NB4 (cell line): ENCODE results near the gene SLC6A6.

ENCODE experiments used
- DNase-seq: peaks from one replicate; pipeline ENCODE4 v3.0.0; 2010; ENCODE audit warnings: low read depth
- H3K4me3 ChIP-seq: one replicate; pipeline ENCODE4 v1.5.1; 2011; ENCODE audit warnings: mild to moderate bottlenecking, low read depth, low read length, moderate library complexity
- MYC ChIP-seq: IDR thresholded peaks from 2 replicates; pipeline ENCODE4 v1.6.1; 2011; ENCODE audit warnings: low read depth, low read length
- POLR2A ChIP-seq: IDR thresholded peaks from 2 replicates; pipeline ENCODE4 v1.6.1; 2011; ENCODE audit warnings: mild to moderate bottlenecking; ENCODE audit not compliant: insufficient read length; ENCODE audit errors: extremely low read depth
- TF ChIP-seq, protein P1 (sequence below): IDR thresholded peaks from one replicate; pipeline ENCODE4 v1.5.1; 2012; ENCODE audit warnings: low read depth, low read length
- TF ChIP-seq, protein P2 (sequence below): IDR thresholded peaks from 2 replicates; pipeline ENCODE4 v1.6.1; 2011; ENCODE audit warnings: low read depth, low read length

SLC6A6 gene

DNA sequence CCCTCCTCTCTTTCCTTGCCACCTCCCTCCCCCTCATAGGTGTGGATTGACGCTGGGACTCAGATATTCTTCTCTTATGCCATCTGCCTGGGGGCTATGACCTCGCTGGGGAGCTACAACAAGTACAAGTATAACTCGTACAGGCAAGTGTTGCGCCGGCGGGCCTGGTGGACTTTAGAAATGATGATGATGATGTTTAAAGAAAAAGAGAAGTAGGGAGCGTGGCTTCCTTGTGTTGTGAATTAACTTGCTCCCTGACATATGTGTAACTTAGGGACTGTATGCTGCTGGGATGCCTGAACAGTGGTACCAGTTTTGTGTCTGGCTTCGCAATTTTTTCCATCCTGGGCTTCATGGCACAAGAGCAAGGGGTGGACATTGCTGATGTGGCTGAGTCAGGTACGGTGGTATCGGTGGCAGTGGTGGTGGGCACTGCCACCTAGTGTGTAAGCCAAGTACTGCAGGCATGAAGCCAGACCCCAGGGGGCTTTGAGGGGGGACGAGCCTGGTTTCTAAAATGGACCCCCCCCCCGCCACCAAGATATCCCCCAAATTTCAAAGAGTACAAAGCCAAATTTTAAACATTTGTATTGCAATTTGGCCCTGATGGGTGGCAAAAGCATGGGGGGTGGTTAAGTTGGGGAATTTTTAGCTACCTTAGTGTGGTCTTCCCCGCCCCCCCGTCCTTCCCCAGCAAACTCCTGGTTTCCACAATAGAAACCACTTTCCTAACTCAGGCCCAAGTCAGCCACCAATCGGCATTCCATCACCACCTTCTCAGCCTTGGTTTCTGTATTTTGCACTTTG lies 65.6 kb downstream of the SLC6A6 start:
- TF ChIP-seq, protein P1, sequence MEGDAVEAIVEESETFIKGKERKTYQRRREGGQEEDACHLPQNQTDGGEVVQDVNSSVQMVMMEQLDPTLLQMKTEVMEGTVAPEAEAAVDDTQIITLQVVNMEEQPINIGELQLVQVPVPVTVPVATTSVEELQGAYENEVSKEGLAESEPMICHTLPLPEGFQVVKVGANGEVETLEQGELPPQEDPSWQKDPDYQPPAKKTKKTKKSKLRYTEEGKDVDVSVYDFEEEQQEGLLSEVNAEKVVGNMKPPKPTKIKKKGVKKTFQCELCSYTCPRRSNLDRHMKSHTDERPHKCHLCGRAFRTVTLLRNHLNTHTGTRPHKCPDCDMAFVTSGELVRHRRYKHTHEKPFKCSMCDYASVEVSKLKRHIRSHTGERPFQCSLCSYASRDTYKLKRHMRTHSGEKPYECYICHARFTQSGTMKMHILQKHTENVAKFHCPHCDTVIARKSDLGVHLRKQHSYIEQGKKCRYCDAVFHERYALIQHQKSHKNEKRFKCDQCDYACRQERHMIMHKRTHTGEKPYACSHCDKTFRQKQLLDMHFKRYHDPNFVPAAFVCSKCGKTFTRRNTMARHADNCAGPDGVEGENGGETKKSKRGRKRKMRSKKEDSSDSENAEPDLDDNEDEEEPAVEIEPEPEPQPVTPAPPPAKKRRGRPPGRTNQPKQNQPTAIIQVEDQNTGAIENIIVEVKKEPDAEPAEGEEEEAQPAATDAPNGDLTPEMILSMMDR: peak; percentile 81
- TF ChIP-seq POLR2A: no peak
- no peak overlapping the region for H3K4me3 ChIP-seq
- DNase-seq: peak; percentile 53

DNA sequence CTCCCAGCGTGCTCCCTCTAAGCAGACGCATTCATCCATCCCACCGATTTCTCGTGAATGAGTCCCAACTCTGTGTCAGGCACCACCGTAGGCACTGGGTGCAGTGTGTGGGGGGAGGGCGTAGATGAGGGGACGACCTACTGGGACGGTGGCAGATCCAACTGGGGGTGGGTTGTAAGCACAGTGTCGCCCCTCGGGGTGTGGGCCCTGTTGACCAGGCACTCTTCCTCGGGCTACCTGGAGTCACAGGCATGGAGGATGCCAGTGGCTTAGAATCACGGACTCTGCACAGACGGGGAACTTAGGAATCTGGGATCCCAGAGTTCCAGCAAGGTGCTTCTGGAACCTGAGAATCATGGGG lies 66.2 kb downstream of the SLC6A6 start:
- no peak overlapping the region for H3K4me3 ChIP-seq
- DNase-seq: no peak
- TF ChIP-seq POLR2A (no peak), MYC (no peak)
- TF ChIP-seq, protein P2, sequence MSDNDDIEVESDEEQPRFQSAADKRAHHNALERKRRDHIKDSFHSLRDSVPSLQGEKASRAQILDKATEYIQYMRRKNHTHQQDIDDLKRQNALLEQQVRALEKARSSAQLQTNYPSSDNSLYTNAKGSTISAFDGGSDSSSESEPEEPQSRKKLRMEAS: no peak
- TF ChIP-seq, protein P1: no peak

DNA sequence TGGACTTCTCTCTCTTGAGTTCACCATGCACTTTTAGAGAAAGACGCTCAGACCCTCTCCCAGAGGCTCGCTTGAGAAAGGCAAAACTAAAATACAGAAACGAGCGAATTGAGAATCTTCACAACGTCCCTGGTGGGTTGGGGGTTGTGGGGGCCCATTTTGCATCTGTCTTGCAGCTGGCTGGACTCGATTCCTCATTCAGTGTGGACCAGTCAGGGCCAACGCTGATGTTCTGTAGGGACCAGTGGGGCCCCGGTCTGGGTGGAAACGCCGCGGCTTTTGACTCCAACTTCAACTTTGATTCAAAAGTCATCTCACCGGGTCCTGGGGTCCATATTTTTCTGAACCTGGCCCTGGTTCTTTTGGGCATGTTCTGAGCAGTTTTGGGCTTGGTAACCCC lies 68.1 kb downstream of the SLC6A6 start:
- no peak for DNase-seq
- TF ChIP-seq, protein P1: no peak
- TF ChIP-seq MYC (no peak), POLR2A (no peak)
- TF ChIP-seq, protein P2: no peak

DNA sequence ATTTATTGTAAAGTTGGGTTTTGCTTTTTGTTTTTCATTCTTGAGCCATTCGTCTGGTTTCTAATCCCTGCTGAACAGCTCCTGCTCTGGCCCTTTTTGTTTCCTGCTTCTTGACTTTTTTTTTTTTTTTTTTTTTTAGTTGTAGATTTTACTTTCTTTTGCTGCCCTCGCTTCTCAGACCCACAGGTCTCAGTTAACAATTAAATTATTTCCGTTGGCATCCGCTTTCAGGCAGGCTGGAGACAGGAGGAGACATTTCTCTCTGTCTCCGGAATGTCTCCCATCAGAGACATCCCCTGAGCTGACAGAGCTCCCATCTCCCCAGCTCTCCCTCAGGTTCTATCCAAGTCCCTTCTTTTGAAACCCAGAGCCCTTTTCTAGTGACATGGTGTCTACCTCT lies 68.6 kb downstream of the SLC6A6 start:
- DNase-seq: no peak
- H3K4me3 ChIP-seq: no peak overlapping the region
- TF ChIP-seq POLR2A (no peak), MYC (no peak)
- TF ChIP-seq, protein P2: no peak
- TF ChIP-seq, protein P1: no peak

More for the DNA sequence above, 68.1 kb downstream of the SLC6A6 start:
- no peak overlapping the region for H3K4me3 ChIP-seq

DNA sequence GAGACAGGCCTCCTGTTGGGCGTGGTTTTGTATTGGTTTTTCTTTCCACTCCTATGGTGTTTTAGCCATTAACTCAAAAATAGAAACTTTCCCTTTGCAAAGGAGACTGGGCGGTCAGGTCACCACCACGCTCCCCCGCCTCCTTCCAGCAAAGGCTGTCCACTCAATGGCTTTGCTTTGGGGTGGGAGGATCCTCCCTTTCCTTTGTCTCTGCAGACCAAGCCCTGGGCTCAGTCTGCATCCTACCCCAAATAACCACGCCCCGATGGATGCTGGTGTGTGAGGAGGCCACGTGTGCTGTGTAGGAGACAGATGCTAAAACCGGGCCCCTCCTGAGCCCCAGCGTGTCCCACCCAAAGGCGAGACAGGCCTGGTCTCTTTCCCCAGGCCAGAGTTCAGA lies 69.3 kb downstream of the SLC6A6 start:
- TF ChIP-seq, protein P2: no peak
- TF ChIP-seq POLR2A: no peak
- DNase-seq: no peak
- no peak overlapping the region for H3K4me3 ChIP-seq

DNA sequence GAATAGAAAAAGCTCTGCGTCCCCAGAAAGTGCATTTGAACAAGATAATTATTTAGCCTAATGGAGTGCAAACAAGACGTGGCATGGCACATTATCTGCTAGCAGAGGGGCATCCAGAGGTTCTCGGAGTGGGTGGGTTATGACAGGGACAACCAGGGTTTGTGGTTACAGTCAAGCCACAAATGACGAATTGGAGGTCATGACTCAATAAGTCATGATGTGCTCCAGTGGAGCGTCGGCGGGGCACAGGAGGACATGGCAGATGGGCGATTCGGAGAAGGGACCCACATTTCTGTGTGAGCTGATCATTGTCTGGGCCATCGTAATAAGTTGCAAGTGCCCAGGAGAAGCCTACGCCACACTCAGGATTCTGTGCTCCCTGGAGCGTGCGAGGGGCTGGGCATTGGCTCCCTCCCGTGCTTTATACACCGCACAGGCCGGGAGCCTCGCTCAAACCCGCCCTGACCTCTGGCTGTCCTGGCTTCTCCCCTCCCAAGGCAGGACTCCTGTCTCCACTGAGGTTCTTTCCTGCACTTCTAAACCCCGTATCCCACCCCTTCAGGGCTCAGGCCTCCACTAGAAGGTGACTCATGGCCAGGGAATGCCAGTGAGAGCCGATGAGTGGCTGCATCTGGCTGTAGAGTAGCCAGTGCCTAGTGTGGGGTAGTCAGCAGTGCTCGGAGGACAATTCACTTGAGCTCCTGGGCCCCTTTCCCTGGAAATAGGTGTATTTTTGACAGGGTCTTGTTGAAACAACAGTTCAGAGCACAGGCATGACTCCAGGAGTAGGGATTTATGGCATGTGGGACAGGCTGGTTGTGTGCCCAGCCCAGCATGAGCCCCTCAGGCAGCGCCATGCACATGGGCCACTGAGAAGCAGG lies 70.3 kb downstream of the SLC6A6 start:
- TF ChIP-seq, protein P1: no peak
- TF ChIP-seq MYC (no peak), POLR2A (no peak)
- TF ChIP-seq, protein P2: no peak
- no peak overlapping the region for H3K4me3 ChIP-seq
- peak; percentile 27 for DNase-seq
